AG09309 (cell line): ENCODE measurements around the gene GP9.
"Not testable (repeated sequence)": the region's sequence is repeated elsewhere in the genome, so short reads cannot be mapped to it uniquely, and the experiment has no call there.

Source experiments
- DNase-seq: peaks from one replicate; pipeline ENCODE4 v3.0.0-alpha.2; 2010; ENCODE audit warnings: low read depth
- H3K4me3 ChIP-seq: 2 replicates; pipeline ENCODE4 v1.5.1; 2011; ENCODE audit warnings: mild to moderate bottlenecking, low read depth, low read length, moderate library complexity; ENCODE audit not compliant: control insufficient read depth
- CTCF ChIP-seq: IDR thresholded peaks from 2 replicates; pipeline ENCODE4 v1.5.1; 2011; ENCODE audit warnings: mild to moderate bottlenecking, low read depth, low read length, inconsistent platforms; ENCODE audit not compliant: insufficient read depth, control insufficient read depth; ENCODE audit errors: missing control alignments

The GP9 gene

GRCh38 chr3:129084501-129084900 lies 23.9 kb downstream of the GP9 start:
- no peak for TF ChIP-seq CTCF
- H3K4me3 ChIP-seq = no peak overlapping the region
- DNase-seq = no peak

- no peak for TF ChIP-seq CTCF
- no peak for DNase-seq
- no peak overlapping the region for H3K4me3 ChIP-seq
Measured at GRCh38 chr3:129085165-129085715, 24.7 kb downstream of the GP9 start.

GRCh38 chr3:129085818-129086217 lies 25.2 kb downstream of the GP9 start:
- H3K4me3 ChIP-seq = no peak overlapping the region
- no peak for DNase-seq
- TF ChIP-seq CTCF = no peak

GRCh38 chr3:129087138-129087702 lies 26.6 kb downstream of the GP9 start:
- no peak for DNase-seq
- no peak for TF ChIP-seq CTCF
- H3K4me3 ChIP-seq = no peak overlapping the region

- not testable (repeated sequence) for H3K4me3 ChIP-seq, DNase-seq
Measured at GRCh38 chr3:129087904-129088303, 27.3 kb downstream of the GP9 start.

GRCh38 chr3:129088312-129088711 lies 27.7 kb downstream of the GP9 start:
- not testable (repeated sequence) for DNase-seq, H3K4me3 ChIP-seq

- no peak for DNase-seq
- TF ChIP-seq CTCF = no peak
- no peak overlapping the region for H3K4me3 ChIP-seq
Measured at GRCh38 chr3:129095285-129095684, 34.7 kb downstream of the GP9 start.

- no peak for DNase-seq
- H3K4me3 ChIP-seq = no peak overlapping the region
- TF ChIP-seq CTCF = no peak
Measured at GRCh38 chr3:129100274-129100673, 39.7 kb downstream of the GP9 start.
